ENCODE results near the gene ARVCF.

DNA sequence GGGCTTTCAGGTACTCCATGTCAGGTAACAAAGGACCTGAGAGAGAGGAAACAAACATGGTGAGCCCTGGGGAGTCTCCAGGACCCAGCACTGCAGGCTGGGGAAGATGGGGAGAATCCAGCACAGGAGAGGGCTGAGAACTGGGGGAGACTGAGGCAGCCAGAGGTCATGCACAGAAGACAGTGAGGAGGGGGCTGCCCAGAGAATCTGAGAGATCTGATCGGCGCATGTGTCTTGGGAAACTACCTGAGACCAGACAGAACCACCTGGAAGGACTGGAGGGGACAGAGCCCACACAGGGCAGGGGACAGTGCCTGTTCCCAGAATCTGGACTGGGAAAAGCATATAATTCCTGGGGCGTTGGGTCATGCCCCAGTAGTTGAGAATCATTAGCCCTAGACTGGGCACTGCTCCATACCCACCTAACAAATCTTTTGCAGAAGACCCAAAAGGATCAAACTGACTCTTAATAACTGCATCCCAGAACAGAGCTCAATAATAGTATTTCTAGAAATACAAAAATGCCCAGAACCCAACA, 95.0 kb downstream of the ARVCF start:
- TF ChIP-seq CTCF (IDR thresholded peaks at IDR 0.05; ENCODE audit: low read depth, low read length, poor library complexity, severe bottlenecking) (no peak), EZH2phosphoT487 (IDR thresholded peaks at IDR 0.05; ENCODE audit: borderline replicate concordance, low read length) (no peak)
